Measurements from ENCODE around the gene BRD1.

The BRD1 gene

DNA sequence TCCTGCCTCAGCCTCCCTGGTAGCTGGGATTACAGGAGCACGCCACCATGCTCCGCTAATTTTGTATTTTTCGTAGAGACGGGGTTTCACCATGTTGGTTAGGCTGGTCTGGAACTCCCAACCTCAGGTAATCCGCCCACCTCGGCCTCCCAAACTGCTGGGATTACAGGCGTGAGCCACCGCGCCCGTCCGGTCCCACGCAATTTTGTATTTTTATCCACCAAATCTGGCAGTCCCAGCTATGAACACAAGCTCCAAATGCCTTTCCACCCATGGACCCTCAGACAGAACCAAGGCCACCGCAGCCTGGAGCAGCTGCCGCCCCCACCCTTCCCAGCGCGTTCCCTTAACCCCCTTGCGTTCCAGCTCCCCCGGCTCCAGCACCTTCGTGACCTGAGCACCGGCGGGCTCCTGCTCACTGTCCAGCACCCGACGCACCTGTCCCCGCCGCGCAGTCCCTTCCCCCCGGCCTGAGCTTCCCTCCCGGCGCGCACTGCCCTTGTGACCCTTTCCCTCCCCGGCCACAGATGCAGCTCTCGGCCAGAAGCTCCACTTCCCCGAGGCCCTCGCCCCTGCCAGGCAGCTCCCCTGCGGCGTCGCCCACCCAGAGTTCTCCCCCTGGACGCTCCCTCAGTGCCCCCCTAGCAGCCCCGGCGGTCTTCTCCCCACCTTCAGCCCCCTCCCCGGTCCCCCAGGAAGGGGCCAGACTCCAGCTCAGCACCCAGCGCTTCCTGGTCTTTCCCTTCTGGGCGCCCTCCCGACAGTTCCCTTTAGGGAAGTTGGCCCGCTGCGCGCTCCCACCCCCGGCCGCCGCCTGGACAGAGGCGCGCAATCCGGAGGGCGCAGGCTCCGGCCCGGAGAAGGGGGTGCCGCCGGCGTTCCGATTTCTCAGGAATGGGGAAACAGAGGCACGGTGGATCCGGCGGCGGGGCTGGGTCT lies 20.3 kb upstream of the BRD1 start:
- peaks cover 50 to 65% of the 10 kb centered on the region in 2 experiments for H3K27me3 ChIP-seq (ENCODE audit: control insufficient read depth in 1 of 2, insufficient read depth in 1 of 2, low read length in 2 of 2)
- H3K9me3 ChIP-seq (ENCODE audit: control insufficient read depth, low read length) = no peaks in the 10 kb centered on the region
- no peak overlapping the region for H3K4ac ChIP-seq (ENCODE audit: low read depth in 1 of 2, low read length in 2 of 2)
- WGBS = 20% methylated on average over 62 of the region's 64 CpGs
- peak overlapping the region; percentile 33 to 42 for H3K4me3 ChIP-seq (ENCODE audit: insufficient read depth in 1 of 2, low read depth in 1 of 2, low read length in 2 of 2)
- no peak overlapping the region for H3K18ac ChIP-seq (ENCODE audit: low read depth in 1 of 2, low read length in 2 of 2)
- no peak overlapping the region for H4K8ac ChIP-seq (ENCODE audit: low read length)
- no peak overlapping the region for H3K23ac ChIP-seq (ENCODE audit: low read length in 2 of 2)
- no peak overlapping the region for H3K14ac ChIP-seq (ENCODE audit: low read length in 2 of 2)
- H2BK12ac ChIP-seq (ENCODE audit: low read length in 2 of 2) = no peak overlapping the region
- no peak overlapping the region for H2BK15ac ChIP-seq (ENCODE audit: low read depth, poor library complexity, severe bottlenecking)
- H2AFZ ChIP-seq (ENCODE audit: low read depth, low read length) = no peak overlapping the region
- peak overlapping the region; percentile 7 for H4K91ac ChIP-seq (ENCODE audit: low read length)
- no peaks in the 10 kb centered on the region for H3K79me1 ChIP-seq (replicated peaks; ENCODE audit: low read length, poor library complexity, severe bottlenecking)
- peaks cover 23% of the 10 kb centered on the region for H3K4me1 ChIP-seq (ENCODE audit: control insufficient read depth, insufficient read depth, low read depth, low read length)
- H3K4me2 ChIP-seq (ENCODE audit: low read length, poor library complexity, severe bottlenecking) = peak overlapping the region; percentile 96
- no peak overlapping the region for H3K27ac ChIP-seq (ENCODE audit: low read length, poor library complexity, severe bottlenecking)
- H2BK5ac ChIP-seq (ENCODE audit: low read depth, low read length, poor library complexity, severe bottlenecking) = no peak overlapping the region
- no peak overlapping the region for H2AK5ac ChIP-seq (ENCODE audit: low read length, severe bottlenecking)
- no peak for DNase-seq
- no peaks in the 10 kb centered on the region for H3K36me3 ChIP-seq (ENCODE audit: control insufficient read depth in 1 of 2, insufficient read depth in 2 of 2, low read depth in 1 of 2, low read length in 2 of 2)
- no peak overlapping the region for H3K9ac ChIP-seq (ENCODE audit: low read length)
- H2BK120ac ChIP-seq (ENCODE audit: low read depth, low read length) = no peak overlapping the region

DNA sequence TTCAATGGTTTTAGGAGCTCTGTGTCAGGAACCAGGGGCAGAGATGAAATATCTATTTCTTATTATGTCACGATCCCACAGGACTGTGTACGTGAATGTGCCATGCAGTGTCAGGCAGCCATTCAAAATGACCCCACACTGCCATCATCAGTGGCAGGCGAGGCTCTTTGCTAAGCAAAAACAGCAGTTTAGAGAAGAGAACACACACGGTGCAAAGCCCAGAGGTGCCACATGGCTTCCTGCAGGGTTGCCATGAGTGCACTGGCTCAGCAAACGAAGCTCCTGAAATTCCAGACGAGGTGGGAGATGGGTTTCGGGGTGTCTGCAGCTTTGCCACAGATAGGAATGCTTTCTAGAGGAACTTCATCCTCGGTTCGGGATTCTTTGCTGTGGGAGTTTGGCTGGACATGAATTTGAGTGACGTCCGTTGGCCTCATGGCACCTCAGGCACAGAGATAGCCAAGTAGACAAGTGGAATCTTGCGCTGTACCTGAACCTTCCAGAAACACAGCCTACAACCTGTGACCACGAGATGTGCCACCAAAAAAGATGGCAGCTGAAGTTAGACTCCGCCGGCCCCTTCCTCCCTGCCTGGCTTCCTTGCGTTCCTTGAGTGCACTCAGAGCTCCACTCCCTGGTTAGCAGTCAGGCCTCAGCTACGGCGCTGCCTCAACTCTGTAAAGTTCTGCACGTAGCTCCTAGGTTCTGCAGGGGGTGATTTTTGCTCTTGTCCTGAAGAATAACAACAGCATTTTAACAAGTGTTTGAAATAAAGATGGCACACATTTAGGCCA lies 18.2 kb upstream of the BRD1 start:
- Histone ChIP-seq H2AFZ (ENCODE audit: low read depth, low read length) (no peak overlapping the region), H3K14ac (ENCODE audit: low read length in 2 of 2) (no peak overlapping the region), H3K9me3 (ENCODE audit: control insufficient read depth, low read length) (no peaks in the 10 kb centered on the region), H3K27me3 (ENCODE audit: control insufficient read depth in 1 of 2, insufficient read depth in 1 of 2, low read length in 2 of 2) (peaks cover 50 to 62% of the 10 kb centered on the region in 2 experiments), H3K23ac (ENCODE audit: low read length in 2 of 2) (no peak overlapping the region), H3K18ac (ENCODE audit: low read depth in 1 of 2, low read length in 2 of 2) (no peak overlapping the region), H3K4me2 (ENCODE audit: low read length, poor library complexity, severe bottlenecking) (no peak overlapping the region), H3K4ac (ENCODE audit: low read depth in 1 of 2, low read length in 2 of 2) (no peak overlapping the region), H3K27ac (ENCODE audit: low read length, poor library complexity, severe bottlenecking) (no peak overlapping the region), H3K4me3 (ENCODE audit: insufficient read depth in 1 of 2, low read depth in 1 of 2, low read length in 2 of 2) (no peak overlapping the region), H4K8ac (ENCODE audit: low read length) (no peak overlapping the region), H4K91ac (ENCODE audit: low read length) (no peak overlapping the region), H3K4me1 (ENCODE audit: control insufficient read depth, insufficient read depth, low read depth, low read length) (peaks cover 23% of the 10 kb centered on the region), H3K79me1 (replicated peaks; ENCODE audit: low read length, poor library complexity, severe bottlenecking) (no peaks in the 10 kb centered on the region), H2BK15ac (ENCODE audit: low read depth, poor library complexity, severe bottlenecking) (no peak overlapping the region), H2BK120ac (ENCODE audit: low read depth, low read length) (no peak overlapping the region), H2BK5ac (ENCODE audit: low read depth, low read length, poor library complexity, severe bottlenecking) (no peak overlapping the region), H2BK12ac (ENCODE audit: low read length in 2 of 2) (no peak overlapping the region), H3K9ac (ENCODE audit: low read length) (no peak overlapping the region), H3K36me3 (ENCODE audit: control insufficient read depth in 1 of 2, insufficient read depth in 2 of 2, low read depth in 1 of 2, low read length in 2 of 2) (no peaks in the 10 kb centered on the region), H2AK5ac (ENCODE audit: low read length, severe bottlenecking) (no peak overlapping the region)
- no peak for DNase-seq
- WGBS = 85% methylated on average over 19 of the region's 19 CpGs

DNA sequence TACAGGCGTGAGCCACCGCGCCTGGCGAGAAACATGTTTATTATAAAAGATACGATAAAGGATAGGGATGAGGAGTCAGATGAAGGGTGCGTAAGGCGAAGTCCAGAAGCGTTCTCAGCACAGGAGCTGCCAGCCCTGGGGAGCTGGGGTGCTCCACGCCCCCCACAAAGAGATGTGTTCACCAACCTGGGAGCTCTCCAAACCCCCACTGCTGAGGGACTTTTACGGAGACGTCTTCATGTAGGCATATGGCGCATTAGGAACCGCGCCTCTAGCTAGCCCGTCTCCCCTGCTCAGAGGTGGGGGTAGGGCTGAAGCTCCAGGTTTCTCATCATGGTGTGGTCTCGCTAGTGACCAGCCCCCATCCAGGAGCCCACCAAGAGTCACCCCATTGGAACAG lies 17.6 kb upstream of the BRD1 start:
- no peaks in the 10 kb centered on the region for H3K79me1 ChIP-seq (replicated peaks; ENCODE audit: low read length, poor library complexity, severe bottlenecking)
- no peak overlapping the region for H3K27ac ChIP-seq (ENCODE audit: low read length, poor library complexity, severe bottlenecking)
- peaks cover 23% of the 10 kb centered on the region for H3K4me1 ChIP-seq (ENCODE audit: control insufficient read depth, insufficient read depth, low read depth, low read length)
- no peak overlapping the region for H3K18ac ChIP-seq (ENCODE audit: low read depth in 1 of 2, low read length in 2 of 2)
- H3K4me2 ChIP-seq (ENCODE audit: low read length, poor library complexity, severe bottlenecking) = no peak overlapping the region
- no peak overlapping the region for H2BK15ac ChIP-seq (ENCODE audit: low read depth, poor library complexity, severe bottlenecking)
- H3K4ac ChIP-seq (ENCODE audit: low read depth in 1 of 2, low read length in 2 of 2) = no peak overlapping the region
- no peak overlapping the region for H2AFZ ChIP-seq (ENCODE audit: low read depth, low read length)
- WGBS = 84% methylated on average over 15 of the region's 16 CpGs
- H3K36me3 ChIP-seq (ENCODE audit: control insufficient read depth in 1 of 2, insufficient read depth in 2 of 2, low read depth in 1 of 2, low read length in 2 of 2) = no peaks in the 10 kb centered on the region
- no peak overlapping the region for H3K14ac ChIP-seq (ENCODE audit: low read length in 2 of 2)
- H4K8ac ChIP-seq (ENCODE audit: low read length) = no peak overlapping the region
- no peaks in the 10 kb centered on the region for H3K9me3 ChIP-seq (ENCODE audit: control insufficient read depth, low read length)
- no peak overlapping the region for H3K4me3 ChIP-seq (ENCODE audit: insufficient read depth in 1 of 2, low read depth in 1 of 2, low read length in 2 of 2)
- H2AK5ac ChIP-seq (ENCODE audit: low read length, severe bottlenecking) = no peak overlapping the region
- H2BK120ac ChIP-seq (ENCODE audit: low read depth, low read length) = no peak overlapping the region
- no peak overlapping the region for H3K23ac ChIP-seq (ENCODE audit: low read length in 2 of 2)
- H4K91ac ChIP-seq (ENCODE audit: low read length) = no peak overlapping the region
- peaks cover 45 to 55% of the 10 kb centered on the region in 2 experiments for H3K27me3 ChIP-seq (ENCODE audit: control insufficient read depth in 1 of 2, insufficient read depth in 1 of 2, low read length in 2 of 2)
- H2BK12ac ChIP-seq (ENCODE audit: low read length in 2 of 2) = no peak overlapping the region
- H3K9ac ChIP-seq (ENCODE audit: low read length) = no peak overlapping the region
- no peak overlapping the region for H2BK5ac ChIP-seq (ENCODE audit: low read depth, low read length, poor library complexity, severe bottlenecking)
- no peak for DNase-seq

Data from mesenchymal stem cell (in vitro differentiated cells and primary cell).